GM23248 (cell line): Measurements from ENCODE around the gene CDH4.

Source experiments
- EZH2 ChIP-seq: fragments of 200-600 bp; sonication (generic); IDR thresholded peaks from 2 replicates; pipeline ENCODE4 v1.6.1; 2018; ENCODE audit warnings: antibody characterized with exemption, mild to moderate bottlenecking; ENCODE audit not compliant: insufficient read depth, poor library complexity, severe bottlenecking
- EZH2phosphoT487 ChIP-seq: fragments of 200-600 bp; sonication (generic); IDR thresholded peaks from 2 replicates; pipeline ENCODE4 v1.6.1; 2018; ENCODE audit warnings: antibody characterized with exemption, moderate library complexity, mild to moderate bottlenecking, low read depth; ENCODE audit not compliant: insufficient read depth

DNA sequence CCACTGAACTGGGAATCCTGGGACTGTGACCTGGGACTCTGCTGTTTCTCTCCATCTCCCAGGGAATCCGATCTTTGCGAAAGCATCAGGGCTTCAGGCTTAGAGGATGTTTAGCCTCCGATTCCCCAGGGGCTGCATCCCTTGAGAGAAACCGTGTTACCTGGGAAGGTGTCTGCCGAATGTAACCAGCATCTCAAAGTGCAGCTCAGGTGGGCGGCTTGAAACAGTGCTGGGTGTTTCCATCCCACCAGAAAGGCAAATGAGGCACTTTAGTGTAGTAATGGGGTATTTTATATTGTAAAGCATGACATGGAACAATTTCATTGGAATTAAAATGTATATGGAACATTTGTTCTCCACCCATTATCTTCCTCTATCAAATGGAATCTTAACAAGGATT, 15.2 kb downstream of the CDH4 start:
- TF ChIP-seq EZH2 (no peak), EZH2phosphoT487 (no peak)
